Fibroblast of upper back skin (primary cell): ENCODE results near the gene LSS.
A peak's percentile ranks its signal among the peaks of the same experiment; 100 is the strongest.
"Not testable (repeated sequence)": the region's sequence is repeated elsewhere in the genome, so short reads cannot be mapped to it uniquely, and the experiment has no call there.

Experiments used
- DNase-seq: peaks from one replicate; pipeline ENCODE4 v3.0.0-alpha.2; 2013

LSS gene

GRCh38 chr21:46202592-46203202, 25.9 kb downstream of the LSS start:
- no peak for DNase-seq

GRCh38 chr21:46200877-46201803, 27.4 kb downstream of the LSS start:
- DNase-seq: not testable (repeated sequence)

- no peak for DNase-seq
Observed at GRCh38 chr21:46199436-46200373, 28.9 kb downstream of the LSS start.

- no peak for DNase-seq
Observed at GRCh38 chr21:46196733-46197132, 31.8 kb downstream of the LSS start.

GRCh38 chr21:46195595-46196195, 32.9 kb downstream of the LSS start:
- no peak for DNase-seq

GRCh38 chr21:46194374-46195334, 33.9 kb downstream of the LSS start:
- no peak for DNase-seq

GRCh38 chr21:46193829-46194373, 34.7 kb downstream of the LSS start:
- no peak for DNase-seq

GRCh38 chr21:46191686-46192575, 36.6 kb downstream of the LSS start:
- no peak for DNase-seq

GRCh38 chr21:46191257-46191685, 37.3 kb downstream of the LSS start:
- DNase-seq: peak; percentile 61

- no peak for DNase-seq
Observed at GRCh38 chr21:46190491-46191131, 38.0 kb downstream of the LSS start.

- no peak for DNase-seq
Observed at GRCh38 chr21:46189959-46190490, 38.5 kb downstream of the LSS start.

GRCh38 chr21:46189213-46189958, 39.2 kb downstream of the LSS start:
- DNase-seq: peak; percentile 44

- peak; percentile 50 for DNase-seq
Observed at GRCh38 chr21:46188226-46189212, 40.1 kb downstream of the LSS start.

GRCh38 chr21:46187814-46188213, 40.8 kb downstream of the LSS start:
- DNase-seq: no peak

- no peak for DNase-seq
Observed at GRCh38 chr21:46187261-46187660, 41.3 kb downstream of the LSS start.

- no peak for DNase-seq
Observed at GRCh38 chr21:46185716-46186115, 42.9 kb downstream of the LSS start.
